Measurements from ENCODE around the gene VAV2.

DNA sequence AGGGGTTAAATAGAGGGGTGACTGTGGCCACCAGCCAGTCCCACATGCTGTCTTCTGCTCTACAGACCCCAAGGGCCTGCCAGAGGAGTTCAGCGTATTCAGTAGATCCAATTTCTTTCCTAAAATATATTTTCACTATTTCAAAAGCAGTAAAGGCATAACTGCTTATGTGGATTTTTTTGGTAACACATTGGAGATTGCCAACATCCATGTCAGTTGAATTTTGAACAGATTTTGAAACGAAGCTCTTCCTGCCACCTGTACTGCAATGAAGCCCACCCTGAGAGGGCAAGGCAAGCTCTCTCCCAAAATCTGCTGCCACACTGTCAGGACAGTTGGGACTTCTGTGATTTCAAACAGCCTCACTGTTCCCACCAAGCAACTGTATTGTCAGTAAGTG lies 216.8 kb downstream of the VAV2 start:
- TF ChIP-seq POLR2A (IDR thresholded peaks at IDR 0.05), result no peak
- TF ChIP-seq, protein P1, sequence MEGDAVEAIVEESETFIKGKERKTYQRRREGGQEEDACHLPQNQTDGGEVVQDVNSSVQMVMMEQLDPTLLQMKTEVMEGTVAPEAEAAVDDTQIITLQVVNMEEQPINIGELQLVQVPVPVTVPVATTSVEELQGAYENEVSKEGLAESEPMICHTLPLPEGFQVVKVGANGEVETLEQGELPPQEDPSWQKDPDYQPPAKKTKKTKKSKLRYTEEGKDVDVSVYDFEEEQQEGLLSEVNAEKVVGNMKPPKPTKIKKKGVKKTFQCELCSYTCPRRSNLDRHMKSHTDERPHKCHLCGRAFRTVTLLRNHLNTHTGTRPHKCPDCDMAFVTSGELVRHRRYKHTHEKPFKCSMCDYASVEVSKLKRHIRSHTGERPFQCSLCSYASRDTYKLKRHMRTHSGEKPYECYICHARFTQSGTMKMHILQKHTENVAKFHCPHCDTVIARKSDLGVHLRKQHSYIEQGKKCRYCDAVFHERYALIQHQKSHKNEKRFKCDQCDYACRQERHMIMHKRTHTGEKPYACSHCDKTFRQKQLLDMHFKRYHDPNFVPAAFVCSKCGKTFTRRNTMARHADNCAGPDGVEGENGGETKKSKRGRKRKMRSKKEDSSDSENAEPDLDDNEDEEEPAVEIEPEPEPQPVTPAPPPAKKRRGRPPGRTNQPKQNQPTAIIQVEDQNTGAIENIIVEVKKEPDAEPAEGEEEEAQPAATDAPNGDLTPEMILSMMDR (IDR thresholded peaks at IDR 0.05), result no peak
- no peak for TF ChIP-seq EP300 (IDR thresholded peaks at IDR 0.05)

All from sigmoid colon (tissue), 4 donors.